ENCODE data around the gene MCF2L. TPM values are rescaled to one million over a fixed set of nuclear protein-coding genes. Genes with fewer than 3 reads are reported as not detected.

The MCF2L gene
- total and polyA plus RNA-seq, 9 of the 15 experiments (the other 6 are each of a cell fraction or from before 2014, with no cell fraction given), result 0.05 to 0.25 (median 0.18) TPM; not detected in 5

GRCh38 chr13:113109151-113110047 is 140.4 kb downstream of the MCF2L start:
- intact Hi-C loops (cut with micrococcal nuclease) (no loop called here), in situ Hi-C loops (cut with MboI) (no loop called here)
- DNase-seq (ENCODE audit: extremely low read depth in 1 of 4, low spot score in 3 of 4), result no peak
- Histone ChIP-seq H3K36me3 (ENCODE audit: control insufficient read depth, insufficient read depth, low read length) (no peaks in the 10 kb centered on the region), H3K4me2 (ENCODE audit: insufficient read depth, low read length) (no peak overlapping the region), H3K9me3 (replicated peaks; ENCODE audit: control insufficient read depth, insufficient read depth, low read depth, low read length) (no peaks in the 10 kb centered on the region), H2AFZ (ENCODE audit: low read depth, low read length) (no peak overlapping the region), H3K27me3 (ENCODE audit: control insufficient read depth in 2 of 2, insufficient read depth in 2 of 2, low read length in 2 of 2) (peaks cover 2 to 3% of the 10 kb centered on the region in 2 experiments; a peak in 2 of 5 replicates), H3K4me3 (no peak overlapping the region), H3K9ac (ENCODE audit: insufficient read depth in 1 of 2, low read depth in 2 of 2, low read length in 2 of 2) (no peak overlapping the region), H3K9me1 (ENCODE audit: control insufficient read depth, insufficient read depth, low read length) (no peaks in the 10 kb centered on the region), H3K4me1 (replicated peaks in 1 of 2; ENCODE audit: control insufficient read depth in 2 of 2, insufficient read depth in 2 of 2, low read length in 2 of 2) (peaks cover 0 to 10% of the 10 kb centered on the region in 2 experiments; a peak in 2 of 5 replicates), H3K27ac (ENCODE audit: extremely low read depth, low read depth, low read length) (no peak overlapping the region), H4K20me1 (replicated peaks; ENCODE audit: control insufficient read depth, insufficient read depth, low read length) (0 out of 2 replicates have a peak, but pooled peaks cover 3% of the 10 kb centered on the region), H3K79me2 (ENCODE audit: control insufficient read depth, insufficient read depth, low read length) (no peaks in the 10 kb centered on the region)
- TF ChIP-seq KLF16 (IDR thresholded peaks at IDR 0.05) (no peak), ZNF354B (CRISPR knock-in tag; IDR thresholded peaks at IDR 0.05) (no peak), ZFPM2 (CRISPR knock-in tag; IDR thresholded peaks at IDR 0.05) (no peak), TCF7L2 (IDR thresholded peaks at IDR 0.05; ENCODE audit: low read depth, low read length) (no peak), ZNF23 (CRISPR knock-in tag; IDR thresholded peaks at IDR 0.05) (no peak), ZNF347 (CRISPR knock-in tag; IDR thresholded peaks at IDR 0.05; ENCODE audit: low read depth) (no peak), PKNOX1 (IDR thresholded peaks at IDR 0.05) (no peak), ZNF184 (CRISPR knock-in tag; IDR thresholded peaks at IDR 0.05) (no peak), NCOA1 (IDR thresholded peaks at IDR 0.05; ENCODE audit: low read depth) (no peak)
- POLR2A ChIA-PET, result no interaction called here
- 63% methylated on average over 14 of the region's 73 CpGs for WGBS (ENCODE audit: insufficient coverage, low coverage, missing lambda C conversion rate)
- BruUV-seq (replicated peaks), result no TSS peak
- no peak for ATAC-seq
- no peak for FAIRE-seq
- CTCF ChIA-PET (ENCODE audit: low intra/inter-chr PET ratio), result no interaction called here

All from K562 (cell line).